Nephron (organoid): Measurements from ENCODE around the gene LRRC4C.

Experiments
- H3K27ac Mint-ChIP-seq, 3 experiments: 2 replicates each; pipeline ENCODE4 v1.8.0; 2020; ENCODE audit warnings: mixed read lengths in 3 of 3, mild to moderate bottlenecking in 2 of 3, moderate library complexity in 1 of 3
- H3K27me3 Mint-ChIP-seq: 2 replicates; pipeline ENCODE4 v1.8.0; 2021; ENCODE audit warnings: low read depth, mild to moderate bottlenecking, moderate library complexity, mixed read lengths
- H3K36me3 Mint-ChIP-seq: 2 replicates; pipeline ENCODE4 v1.8.0; 2020; ENCODE audit warnings: low read depth, mixed read lengths
- H3K4me1 Mint-ChIP-seq: 2 replicates; pipeline ENCODE4 v1.8.0; 2020; ENCODE audit warnings: mixed read lengths
- H3K4me3 Mint-ChIP-seq, 3 experiments: 2 replicates each; pipeline ENCODE4 v1.8.0; 2020; ENCODE audit warnings: mild to moderate bottlenecking in 3 of 3, mixed read lengths in 3 of 3, moderate library complexity in 2 of 3
- H3K9me3 Mint-ChIP-seq: 2 replicates; pipeline ENCODE4 v1.8.0; 2020; ENCODE audit warnings: mixed read lengths
- CTCF ChIP-seq, 3 experiments: fragments of 200-600 bp; sonication (generic); IDR thresholded peaks; one replicate each; pipeline ENCODE4 v1.5.0; 2021; ENCODE audit warnings: antibody characterized with exemption in 3 of 3; ENCODE audit not compliant: unreplicated experiment in 3 of 3

Gene LRRC4C

GRCh38 chr11:41018224-41018623 is 441.2 kb downstream of the LRRC4C start:
- Mint-ChIP-seq H3K9me3 (no peaks in the 10 kb centered on the region), H3K27ac (no peak overlapping the region), H3K4me1 (no peaks in the 10 kb centered on the region), H3K36me3 (no peaks in the 10 kb centered on the region), H3K4me3 (no peak overlapping the region), H3K27me3 (no peaks in the 10 kb centered on the region)
- no peak for TF ChIP-seq CTCF (IDR thresholded peaks at IDR 0.05; ENCODE audit: unreplicated experiment in 3 of 3)

GRCh38 chr11:41010361-41011050 is 448.9 kb downstream of the LRRC4C start:
- no peak overlapping the region for H3K27ac Mint-ChIP-seq
- no peaks in the 10 kb centered on the region for H3K27me3 Mint-ChIP-seq
- no peaks in the 10 kb centered on the region for H3K9me3 Mint-ChIP-seq
- TF ChIP-seq CTCF (IDR thresholded peaks at IDR 0.05; ENCODE audit: unreplicated experiment in 3 of 3), result no peak
- H3K4me3 Mint-ChIP-seq, result no peak overlapping the region
- no peaks in the 10 kb centered on the region for H3K4me1 Mint-ChIP-seq
- H3K36me3 Mint-ChIP-seq, result no peaks in the 10 kb centered on the region

GRCh38 chr11:41005986-41006385 is 453.5 kb downstream of the LRRC4C start:
- no peaks in the 10 kb centered on the region for H3K9me3 Mint-ChIP-seq
- no peak overlapping the region for H3K4me3 Mint-ChIP-seq
- no peak overlapping the region for H3K27ac Mint-ChIP-seq
- TF ChIP-seq CTCF (IDR thresholded peaks at IDR 0.05; ENCODE audit: unreplicated experiment in 3 of 3), result no peak
- peaks cover 4% of the 10 kb centered on the region for H3K4me1 Mint-ChIP-seq
- H3K27me3 Mint-ChIP-seq, result no peaks in the 10 kb centered on the region
- no peaks in the 10 kb centered on the region for H3K36me3 Mint-ChIP-seq

GRCh38 chr11:41003339-41004282 is 455.8 kb downstream of the LRRC4C start:
- Mint-ChIP-seq H3K4me3 (no peak overlapping the region), H3K36me3 (no peaks in the 10 kb centered on the region), H3K9me3 (no peaks in the 10 kb centered on the region), H3K27ac (no peak overlapping the region), H3K4me1 (peaks cover 4% of the 10 kb centered on the region), H3K27me3 (no peaks in the 10 kb centered on the region)
- TF ChIP-seq CTCF (IDR thresholded peaks at IDR 0.05; ENCODE audit: unreplicated experiment in 3 of 3), result no peak

- peaks cover 4% of the 10 kb centered on the region for H3K4me1 Mint-ChIP-seq
- no peaks in the 10 kb centered on the region for H3K27me3 Mint-ChIP-seq
- H3K4me3 Mint-ChIP-seq, result no peak overlapping the region
These were observed 460.5 kb downstream of the LRRC4C start for GRCh38 chr11:40998920-40999319.

More at GRCh38 chr11:40998920-40999319, 460.5 kb downstream of the LRRC4C start:
- no peak overlapping the region for H3K27ac Mint-ChIP-seq
- H3K9me3 Mint-ChIP-seq, result no peaks in the 10 kb centered on the region
- H3K36me3 Mint-ChIP-seq, result no peaks in the 10 kb centered on the region
- no peak for TF ChIP-seq CTCF (IDR thresholded peaks at IDR 0.05; ENCODE audit: unreplicated experiment in 3 of 3)
